Measurements from ENCODE around the gene TCF4.

- TF ChIP-seq, protein P1, sequence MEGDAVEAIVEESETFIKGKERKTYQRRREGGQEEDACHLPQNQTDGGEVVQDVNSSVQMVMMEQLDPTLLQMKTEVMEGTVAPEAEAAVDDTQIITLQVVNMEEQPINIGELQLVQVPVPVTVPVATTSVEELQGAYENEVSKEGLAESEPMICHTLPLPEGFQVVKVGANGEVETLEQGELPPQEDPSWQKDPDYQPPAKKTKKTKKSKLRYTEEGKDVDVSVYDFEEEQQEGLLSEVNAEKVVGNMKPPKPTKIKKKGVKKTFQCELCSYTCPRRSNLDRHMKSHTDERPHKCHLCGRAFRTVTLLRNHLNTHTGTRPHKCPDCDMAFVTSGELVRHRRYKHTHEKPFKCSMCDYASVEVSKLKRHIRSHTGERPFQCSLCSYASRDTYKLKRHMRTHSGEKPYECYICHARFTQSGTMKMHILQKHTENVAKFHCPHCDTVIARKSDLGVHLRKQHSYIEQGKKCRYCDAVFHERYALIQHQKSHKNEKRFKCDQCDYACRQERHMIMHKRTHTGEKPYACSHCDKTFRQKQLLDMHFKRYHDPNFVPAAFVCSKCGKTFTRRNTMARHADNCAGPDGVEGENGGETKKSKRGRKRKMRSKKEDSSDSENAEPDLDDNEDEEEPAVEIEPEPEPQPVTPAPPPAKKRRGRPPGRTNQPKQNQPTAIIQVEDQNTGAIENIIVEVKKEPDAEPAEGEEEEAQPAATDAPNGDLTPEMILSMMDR (IDR thresholded peaks at IDR 0.05): no peak
- TF ChIP-seq EZH2 (IDR thresholded peaks at IDR 0.05; ENCODE audit: borderline replicate concordance, insufficient read depth, low read depth, low read length, poor library complexity, severe bottlenecking): no peak
These were observed 40.9 kb downstream of the TCF4 start for GRCh38 chr18:55546851-55547704.

Measured in B cell (primary cell).